HG03565 (cell line): ENCODE results near the gene GMEB2.
"Not testable (repeated sequence)": the region's sequence is repeated elsewhere in the genome, so short reads cannot be mapped to it uniquely, and the experiment has no call there.

ENCODE experiments used
- ATAC-seq: cut with Tn5 transposase; IDR thresholded peaks from one replicate; pipeline ENCODE4 v1.9.1; 2021; ENCODE audit warnings: mild to moderate bottlenecking, moderate library complexity; ENCODE audit not compliant: unreplicated experiment

The GMEB2 gene

GRCh38 chr20:63573647-63574131, 53.2 kb downstream of the GMEB2 start:
- no peak for ATAC-seq

- ATAC-seq, result no peak
These were observed 53.9 kb downstream of the GMEB2 start for GRCh38 chr20:63572788-63573646.

GRCh38 chr20:63572071-63572787, 54.7 kb downstream of the GMEB2 start:
- ATAC-seq, result no peak

- not testable (repeated sequence) for ATAC-seq
These were observed 55.8 kb downstream of the GMEB2 start for GRCh38 chr20:63571087-63571478.

GRCh38 chr20:63570281-63571086, 56.4 kb downstream of the GMEB2 start:
- no peak for ATAC-seq

DNA sequence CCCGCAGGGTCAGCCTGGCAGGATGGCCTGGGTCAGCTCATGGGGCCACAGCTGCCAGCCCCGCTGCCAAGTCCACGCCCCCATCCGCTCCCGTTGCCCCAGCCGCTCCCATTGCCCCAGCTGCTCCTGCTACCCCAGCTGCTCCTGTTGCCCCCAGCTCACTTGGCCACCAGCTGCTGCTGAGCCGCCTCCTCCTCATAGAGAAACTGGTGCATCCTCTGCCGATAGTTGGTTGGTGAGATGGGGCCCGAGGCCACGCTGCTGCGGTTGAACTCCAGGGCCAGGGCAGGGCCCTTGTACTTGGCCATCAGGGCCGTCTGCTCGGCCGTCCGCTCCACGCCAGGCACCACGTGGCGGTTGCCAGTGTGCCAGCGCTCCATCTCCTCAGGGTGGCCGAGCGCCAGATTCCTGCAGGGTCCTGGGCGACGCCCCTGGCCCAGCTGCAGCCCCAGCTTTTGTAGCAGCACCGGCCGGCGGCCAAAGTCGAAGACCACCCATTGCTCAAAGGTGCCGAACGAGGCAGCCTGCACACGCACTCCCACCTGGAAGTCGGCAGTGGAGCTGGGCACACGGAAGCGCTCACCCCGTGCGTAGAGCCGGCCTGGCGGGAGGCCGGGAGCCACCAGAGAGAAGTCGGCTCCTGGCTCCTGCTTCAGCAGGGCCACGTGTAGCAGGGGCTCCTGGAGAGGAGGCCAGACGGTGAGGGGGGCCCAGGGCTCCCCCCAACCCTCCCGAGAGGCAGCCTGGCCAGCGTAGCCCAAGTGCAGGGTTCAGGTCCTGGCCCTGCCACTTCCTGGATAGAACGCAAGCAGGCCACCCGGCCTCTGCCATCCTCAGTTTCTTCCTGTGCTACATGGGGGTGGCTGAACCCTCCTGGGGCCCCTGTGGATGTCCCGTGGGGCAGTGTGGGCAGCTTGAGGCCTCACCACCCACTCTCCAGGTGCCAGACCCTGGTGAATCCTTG, 57.6 kb downstream of the GMEB2 start:
- ATAC-seq, result no peak

GRCh38 chr20:63568170-63568981, 58.5 kb downstream of the GMEB2 start:
- peak; percentile 20 for ATAC-seq

GRCh38 chr20:63567386-63568169, 59.3 kb downstream of the GMEB2 start:
- peak; percentile 40 for ATAC-seq

DNA sequence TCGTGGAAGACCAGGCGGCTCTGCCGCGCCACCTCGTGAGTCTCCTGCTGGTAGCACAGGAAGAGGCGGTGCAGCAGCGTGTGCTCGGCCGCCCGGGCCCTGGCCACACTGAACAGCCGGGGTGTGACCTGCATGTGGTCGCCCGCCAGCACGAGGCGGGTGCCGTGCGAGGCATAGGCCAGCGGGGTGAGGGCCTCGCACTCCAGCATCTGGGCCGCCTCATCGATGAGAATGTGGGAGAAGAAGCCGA, 59.8 kb downstream of the GMEB2 start:
- no peak for ATAC-seq

GRCh38 chr20:63566395-63567135, 60.3 kb downstream of the GMEB2 start:
- ATAC-seq, result no peak

- ATAC-seq, result no peak
These were observed 61.1 kb downstream of the GMEB2 start for GRCh38 chr20:63565699-63566335.

GRCh38 chr20:63565021-63565698, 61.7 kb downstream of the GMEB2 start:
- no peak for ATAC-seq

- no peak for ATAC-seq
These were observed 62.7 kb downstream of the GMEB2 start for GRCh38 chr20:63564036-63564810.

- no peak for ATAC-seq
These were observed 63.5 kb downstream of the GMEB2 start for GRCh38 chr20:63563225-63563935.

GRCh38 chr20:63562461-63563224, 64.3 kb downstream of the GMEB2 start:
- ATAC-seq, result no peak
